ENCODE measurements around the gene PAGE5.

PAGE5 gene, protein sequence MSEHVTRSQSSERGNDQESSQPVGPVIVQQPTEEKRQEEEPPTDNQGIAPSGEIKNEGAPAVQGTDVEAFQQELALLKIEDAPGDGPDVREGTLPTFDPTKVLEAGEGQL

DNA sequence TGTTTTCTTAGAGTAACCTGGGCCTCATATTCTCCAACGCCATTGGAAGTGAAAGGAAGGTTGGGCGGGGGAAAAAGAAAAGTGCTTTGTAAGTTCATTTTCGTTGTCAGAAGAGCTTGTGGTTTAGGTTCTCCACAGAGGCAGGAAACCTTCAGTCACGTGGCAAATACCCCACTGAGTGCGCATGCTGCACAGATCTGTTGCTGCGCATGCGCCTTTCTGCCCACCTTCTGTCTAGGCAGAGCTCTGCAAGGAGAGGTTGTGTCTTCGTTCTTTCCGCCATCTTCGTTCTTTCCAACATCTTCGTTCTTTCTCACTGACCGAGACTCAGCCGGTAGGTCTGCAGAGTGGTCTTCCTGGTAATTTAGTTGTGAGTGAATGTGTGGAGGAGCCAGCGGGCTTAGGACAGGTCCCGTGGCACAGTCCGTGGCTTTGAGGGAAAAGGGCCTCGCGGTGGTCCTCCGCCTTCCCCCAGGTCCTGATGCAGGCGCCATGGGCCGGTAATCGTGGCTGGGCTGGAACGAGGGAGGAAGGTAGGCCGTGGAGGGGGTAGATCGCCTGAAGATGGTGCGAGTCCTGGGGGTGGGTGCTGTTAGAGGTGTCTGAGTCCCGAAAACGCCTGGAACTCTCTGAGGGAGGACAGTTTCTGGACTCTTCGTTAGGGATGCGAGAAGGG lies at the start of gene PAGE5:
Gene PAGE5 (plus strand): TSS at position 228 of the 676 bp plus-strand sequence. CDS start 1,037 bp downstream, outside the sequence.
- DNase-seq (ENCODE audit: low read depth in 2 of 2) = no peak

GRCh38 chrX:55187281-55187680 lies 32.9 kb upstream of the PAGE5 start:
- no peak for DNase-seq (ENCODE audit: low read depth in 2 of 2)

GRCh38 chrX:55196688-55197087 lies 23.5 kb upstream of the PAGE5 start:
- no peak for DNase-seq (ENCODE audit: low read depth in 2 of 2)

DNA sequence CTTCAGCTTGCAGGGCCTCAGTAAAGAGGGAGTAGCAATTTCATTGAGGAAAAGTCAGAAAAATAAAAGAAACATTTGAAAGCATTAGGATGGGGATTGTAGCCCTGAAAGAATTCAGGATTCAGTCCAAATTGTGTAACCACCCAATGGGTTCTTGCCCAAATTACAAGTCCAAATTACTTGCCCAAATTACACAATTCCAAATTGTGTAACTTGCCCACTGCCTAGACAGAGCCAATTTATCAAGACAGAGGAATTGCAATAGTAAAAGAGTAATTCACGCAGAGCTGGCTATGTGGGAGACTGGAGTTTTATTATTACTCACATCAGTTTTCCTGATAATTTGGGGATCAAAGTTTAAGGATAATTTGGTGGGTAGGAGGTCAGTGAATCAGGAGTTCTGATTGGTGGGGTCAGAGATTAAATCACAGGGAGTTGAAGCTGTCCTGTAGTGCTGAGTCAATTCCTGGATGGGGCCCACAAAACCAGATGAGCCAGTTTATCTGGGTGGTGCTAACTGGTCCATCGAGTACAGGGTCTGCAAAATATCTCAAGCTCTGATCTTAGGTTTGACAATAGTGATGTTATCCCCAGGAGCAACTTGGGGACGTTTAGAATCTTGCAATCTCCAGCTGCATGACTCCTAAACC lies 18.1 kb upstream of the PAGE5 start:
- no peak for DNase-seq (ENCODE audit: low read depth in 2 of 2)

DNA sequence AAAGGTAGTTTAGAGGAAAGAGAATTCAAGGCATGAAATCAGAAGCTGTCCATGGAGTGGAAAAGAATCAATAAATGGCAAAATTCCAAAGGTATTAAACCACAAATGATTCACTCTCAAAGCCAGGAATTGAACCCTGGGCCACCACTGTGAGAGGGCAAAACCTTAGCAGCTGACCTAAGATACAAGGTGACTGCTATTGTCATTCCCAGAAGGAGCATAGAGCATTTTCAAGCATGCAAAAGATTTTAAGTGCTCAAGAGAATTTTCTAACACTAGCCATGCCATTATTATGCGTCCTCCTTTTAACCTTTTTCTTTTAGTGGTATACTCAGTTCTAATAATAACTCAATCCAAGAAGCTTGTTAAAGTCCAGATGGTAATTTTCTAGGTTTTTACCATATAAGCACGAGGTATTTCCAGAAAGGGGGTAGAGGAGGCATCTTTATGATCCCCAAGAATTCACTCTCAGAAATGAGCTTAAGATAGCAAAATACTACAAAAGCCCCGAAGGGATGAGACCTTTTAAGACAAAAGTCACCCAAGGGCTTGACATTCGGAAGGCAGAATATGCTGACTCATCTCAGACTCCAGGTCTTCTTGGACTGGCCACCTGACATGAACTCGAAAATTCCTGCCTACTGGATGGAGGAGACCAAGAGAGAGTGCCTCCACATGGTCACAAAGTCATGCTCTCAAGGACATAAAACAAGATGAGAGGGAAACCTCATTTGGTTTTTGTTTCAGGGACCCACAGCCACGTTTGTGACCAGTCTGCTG lies 13.8 kb upstream of the PAGE5 start:
- no peak for DNase-seq (ENCODE audit: low read depth in 2 of 2)

- no peak for DNase-seq (ENCODE audit: low read depth in 2 of 2)
These were observed 9.0 kb upstream of the PAGE5 start for GRCh38 chrX:55210931-55211677.

DNA sequence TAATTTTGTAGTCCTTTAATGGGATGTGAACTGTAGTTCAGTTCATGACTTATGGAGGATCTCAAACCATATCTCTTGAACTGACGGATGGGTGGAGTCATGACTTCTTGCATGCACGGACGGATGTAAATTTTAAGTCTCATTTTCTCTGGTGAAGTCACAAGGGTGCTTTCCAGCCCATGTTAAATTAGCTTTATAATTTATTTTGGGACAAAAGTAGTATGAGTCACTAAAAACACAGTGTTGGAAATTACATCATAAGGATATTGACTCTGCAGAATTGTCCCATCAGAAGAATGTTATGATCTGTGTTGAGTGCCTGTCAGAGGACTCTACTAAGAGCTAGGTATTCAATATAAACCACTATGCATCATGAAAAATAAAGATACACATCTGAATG lies 6.8 kb upstream of the PAGE5 start:
- DNase-seq (ENCODE audit: low read depth in 2 of 2) = no peak

DNA sequence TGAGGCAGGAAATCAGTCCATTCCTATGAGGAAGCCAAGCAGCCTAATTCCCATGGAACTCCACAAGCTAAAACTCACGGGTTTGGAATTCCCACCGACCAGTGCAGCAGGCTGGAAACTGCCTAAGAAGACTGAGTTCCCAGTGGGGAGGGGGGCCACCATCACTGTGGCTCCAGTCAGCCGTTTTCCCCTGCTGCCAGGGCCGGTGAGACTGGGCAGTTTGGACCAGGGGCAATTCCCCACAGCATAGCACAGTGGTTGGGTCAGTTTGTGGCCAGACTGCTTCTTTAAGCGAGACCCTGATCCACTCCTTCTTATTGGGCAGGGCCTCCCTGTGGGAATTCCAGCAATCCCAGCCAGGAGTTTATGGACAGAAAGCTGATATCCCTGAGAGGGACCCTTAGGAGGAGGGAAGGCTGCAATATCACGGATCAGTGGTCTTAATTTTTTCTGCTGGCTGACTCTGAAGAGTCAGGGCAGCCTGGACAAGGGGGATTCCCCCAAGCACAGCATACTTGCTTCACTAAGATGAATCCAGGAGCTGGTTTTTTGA lies 20.7 kb downstream of the PAGE5 start:
- no peak for DNase-seq (ENCODE audit: low read depth in 2 of 2)

- DNase-seq (ENCODE audit: low read depth in 2 of 2) = no peak
These were observed 33.4 kb downstream of the PAGE5 start for GRCh38 chrX:55253528-55253927.

DNA sequence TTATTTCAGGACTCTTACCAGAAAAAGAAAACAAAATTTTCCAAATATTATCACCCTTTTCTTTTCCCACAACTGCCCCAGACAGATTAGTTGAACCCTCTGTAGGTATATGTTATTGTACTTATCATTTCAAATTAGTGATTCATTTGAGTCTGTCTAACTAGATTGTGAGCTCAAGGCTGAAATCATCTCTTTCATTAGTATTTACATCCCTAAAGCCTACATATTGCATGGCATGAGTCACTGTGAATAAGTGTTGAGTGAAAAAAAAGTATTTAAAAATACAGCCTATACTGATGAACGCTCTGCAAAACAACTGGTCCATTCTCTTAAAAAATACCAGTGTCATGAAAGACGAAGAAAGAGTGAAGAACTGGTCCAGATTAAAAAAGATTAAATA lies 40.7 kb downstream of the PAGE5 start:
- DNase-seq (ENCODE audit: low read depth in 2 of 2) = no peak

DNA sequence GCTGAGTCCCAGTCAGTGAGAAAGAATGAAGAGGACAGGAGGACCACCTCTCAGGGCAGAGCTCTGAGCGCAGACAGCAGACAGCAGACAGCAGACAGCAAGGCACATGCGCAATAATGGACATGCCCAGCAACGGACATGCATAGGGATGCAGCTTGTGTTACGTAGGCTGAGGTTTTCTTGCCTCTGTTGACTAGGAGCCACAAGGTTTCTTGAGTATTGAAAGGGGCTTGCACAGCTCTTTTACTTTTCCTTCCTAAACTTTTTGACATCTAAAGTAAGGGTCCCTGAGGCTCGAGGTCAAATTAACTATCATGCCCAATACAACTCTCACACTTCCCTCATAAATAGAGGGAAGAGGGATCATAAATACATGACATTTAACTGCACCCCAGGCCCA lies 44.7 kb downstream of the PAGE5 start, which contains the start of gene PAGE3:
Gene PAGE3 (minus strand): TSS at position 101 of the 400 bp plus-strand sequence. CDS start 1,013 bp downstream, outside the sequence.
- DNase-seq (ENCODE audit: low read depth in 2 of 2) = no peak

All from fibroblast of skin of left biceps (primary cell).